HepG2 (cell line): ENCODE results near the gene YTHDF1. TPM values are rescaled to one million over a fixed set of nuclear protein-coding genes. Genes with fewer than 3 reads are reported as not detected.

Experiments used
- CBFB ChIP-seq: sonication (generic); formaldehyde crosslinking; IDR thresholded peaks from 2 replicates; pipeline ENCODE4 v1.4.0; 2020; ENCODE audit warnings: missing genetic modification reagents
- FOXJ3 ChIP-seq: sonication (generic); formaldehyde crosslinking; IDR thresholded peaks from 2 replicates; pipeline ENCODE4 v1.4.0; 2020; ENCODE audit warnings: missing genetic modification reagents, mild to moderate bottlenecking, borderline replicate concordance
- GATAD2A ChIP-seq: IDR thresholded peaks from 2 replicates; pipeline ENCODE4 v1.6.1; 2016
- JDP2 ChIP-seq: sonication (generic); formaldehyde crosslinking; IDR thresholded peaks from 2 replicates; pipeline ENCODE4 v1.8.1; 2022; ENCODE audit warnings: missing genetic modification reagents, borderline replicate concordance
- MAZ ChIP-seq, 2 experiments: sonication (generic) in 1 of 2; formaldehyde crosslinking in 1 of 2; IDR thresholded peaks; 2 replicates each; pipeline versions ENCODE4 v1.5.0 to v1.6.1; 2012 to 2020; ENCODE audit warnings: low read depth in 2 of 2, mild to moderate bottlenecking in 2 of 2, borderline replicate concordance in 1 of 2, improper control_type of control experiment in 1 of 2, low read length in 1 of 2, missing genetic modification reagents in 1 of 2, moderate library complexity in 1 of 2
- NCOR1 ChIP-seq: fragments of 200-600 bp; sonication (generic); IDR thresholded peaks from 2 replicates; pipeline ENCODE4 v1.7.0; 2017; ENCODE audit warnings: antibody characterized with exemption, low read length, borderline replicate concordance
- NFE2L1 ChIP-seq: sonication (generic); formaldehyde crosslinking; IDR thresholded peaks from 2 replicates; pipeline ENCODE4 v1.4.0; 2020; ENCODE audit warnings: missing genetic modification reagents, mild to moderate bottlenecking, borderline replicate concordance
- POGK ChIP-seq: sonication (generic); formaldehyde crosslinking; conservative IDR thresholded peaks from 2 replicates; pipeline ENCODE4 v1.8.0; 2022; ENCODE audit warnings: mild to moderate bottlenecking, moderate library complexity, missing genetic modification reagents
- RXRA ChIP-seq: sonication (generic); formaldehyde crosslinking; IDR thresholded peaks from 2 replicates; pipeline ENCODE4 v1.5.1; 2020; ENCODE audit warnings: missing genetic modification reagents
- SP140L ChIP-seq: sonication (generic); formaldehyde crosslinking; IDR thresholded peaks from 2 replicates; pipeline ENCODE4 v1.4.0; 2020; ENCODE audit warnings: missing genetic modification reagents, borderline replicate concordance
- SP2 ChIP-seq: sonication (generic); formaldehyde crosslinking; IDR thresholded peaks from 2 replicates; pipeline ENCODE4 v1.5.1; 2020; ENCODE audit warnings: mild to moderate bottlenecking, missing genetic modification reagents
- TBL1XR1 ChIP-seq: fragments of 150-350 bp; IDR thresholded peaks from 2 replicates; pipeline ENCODE4 v1.6.1; 2014; ENCODE audit warnings: borderline replicate concordance, low read length; ENCODE audit not compliant: partially characterized antibody
- XBP1 ChIP-seq: sonication (generic); formaldehyde crosslinking; IDR thresholded peaks from 2 replicates; pipeline ENCODE4 v1.5.0; 2020; ENCODE audit warnings: missing genetic modification reagents
- ZFP36L1 ChIP-seq: sonication (generic); formaldehyde crosslinking; IDR thresholded peaks from 2 replicates; pipeline ENCODE4 v1.8.0; 2022; ENCODE audit warnings: mild to moderate bottlenecking, missing genetic modification reagents, moderate library complexity
- ZNF256 ChIP-seq: sonication (generic); formaldehyde crosslinking; conservative IDR thresholded peaks from 2 replicates; pipeline ENCODE4 v1.4.0; 2020; ENCODE audit warnings: missing genetic modification reagents
- ZNF558 ChIP-seq: sonication (generic); formaldehyde crosslinking; IDR thresholded peaks from 2 replicates; pipeline ENCODE4 v1.9.0; 2022; ENCODE audit warnings: mild to moderate bottlenecking, missing genetic modification reagents, borderline replicate concordance
- ZNF577 ChIP-seq: sonication (generic); formaldehyde crosslinking; IDR thresholded peaks from 2 replicates; pipeline ENCODE4 v1.4.0; 2020; ENCODE audit warnings: mild to moderate bottlenecking, low read depth, missing genetic modification reagents, borderline replicate concordance
- ZNF724P ChIP-seq: sonication (generic); formaldehyde crosslinking; IDR thresholded peaks from 2 replicates; pipeline ENCODE4 v1.8.0; 2022; ENCODE audit warnings: missing genetic modification reagents, borderline replicate concordance
- ZNF83 ChIP-seq: sonication (generic); formaldehyde crosslinking; IDR thresholded peaks from 2 replicates; pipeline ENCODE4 v1.4.0; 2020; ENCODE audit warnings: missing genetic modification reagents, mild to moderate bottlenecking, borderline replicate concordance
- polyA plus RNA-seq, 8 experiments: library from polyadenylated mRNA; depleted of rRNA in 3 of 8; stranded (reverse) in 7 of 8; unstranded in 1 of 8; fragments of >200 nt; fragmentation: Illumina TruSeq in 4 of 8; extraction: Trizol in 4 of 8; gene quantifications; 2 replicates each; pipeline versions ENCODE4 v1.2.1 to v1.2.3, GENCODE V29; 2011 to 2016; ENCODE audit warnings: low read depth in 4 of 8, missing spikeins in 1 of 8, mixed read lengths in 1 of 8; ENCODE audit not compliant: insufficient read depth in 1 of 8
- total RNA-seq, 5 experiments: library from RNA; depleted of rRNA; stranded (reverse); fragments of >200 nt; fragmentation: Illumina TruSeq; extraction: Trizol; gene quantifications; 2 replicates each; pipeline ENCODE4 v1.2.3, GENCODE V29; 2016; ENCODE audit warnings: low read depth in 1 of 5
- TF ChIP-seq, protein P1 (sequence below): sonication (generic); formaldehyde crosslinking; IDR thresholded peaks from 2 replicates; pipeline ENCODE4 v1.4.0; 2020; ENCODE audit warnings: missing genetic modification reagents, borderline replicate concordance
- TF ChIP-seq, protein P2 (sequence below): sonication (generic); formaldehyde crosslinking; IDR thresholded peaks from 2 replicates; pipeline ENCODE4 v1.4.0; 2020; ENCODE audit warnings: missing genetic modification reagents
- TF ChIP-seq, protein P3 (sequence below): sonication (generic); formaldehyde crosslinking; IDR thresholded peaks from 2 replicates; pipeline ENCODE4 v1.5.0; 2020; ENCODE audit warnings: missing genetic modification reagents

Gene YTHDF1
- total and polyA plus RNA-seq, 2 of the 13 experiments (the other 11 are each of a cell fraction or from before 2014, with no cell fraction given) = 34.5 to 37.7 TPM

DNA sequence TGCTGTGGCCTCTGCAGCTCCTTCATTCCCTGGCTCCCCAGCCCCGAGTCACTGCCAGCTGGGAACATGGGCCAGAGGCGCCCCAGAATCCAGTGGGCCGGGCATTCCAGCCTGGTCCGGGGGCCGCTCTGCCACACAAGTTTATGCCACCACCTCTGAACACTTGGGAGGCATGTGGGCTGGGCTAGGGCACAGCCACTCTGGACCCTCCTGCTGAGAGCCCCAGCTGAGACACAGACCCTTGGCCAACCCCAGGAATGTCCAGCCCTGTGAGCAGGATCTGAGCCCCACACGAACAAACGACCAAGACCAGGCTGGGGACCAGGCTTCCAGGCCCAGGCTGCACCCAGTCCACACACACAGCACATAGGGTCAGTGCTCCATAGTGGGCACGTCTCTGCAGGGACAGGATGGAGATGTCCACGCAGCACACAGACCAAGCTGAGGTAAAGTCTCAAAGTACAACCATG, 33.0 kb downstream of the YTHDF1 start (continued):
- TF ChIP-seq MAZ (IDR thresholded peaks at IDR 0.05; ENCODE audit: borderline replicate concordance, low read depth, low read length) (0 out of 2 replicates have a peak, but pooled peaks have one; percentile 13), MAZ (CRISPR knock-in tag; IDR thresholded peaks at IDR 0.05; ENCODE audit: low read depth) (no peak), CBFB (CRISPR knock-in tag) (no peak), ZNF558 (CRISPR knock-in tag) (no peak), XBP1 (no peak), NCOR1 (no peak), FOXJ3 (CRISPR knock-in tag) (no peak), ZNF256 (CRISPR knock-in tag) (no peak), SP2 (CRISPR knock-in tag) (no peak), GATAD2A (CRISPR knock-in tag) (no peak), ZNF83 (no peak), ZNF724P (CRISPR knock-in tag) (no peak), ZFP36L1 (no peak), POGK (CRISPR knock-in tag) (0 out of 2 replicates have a peak, but pooled peaks have one; percentile 15), SP140L (CRISPR knock-in tag) (no peak), NFE2L1 (no peak), RXRA (CRISPR knock-in tag) (no peak), JDP2 (CRISPR knock-in tag) (no peak), TBL1XR1 (no peak), ZNF577 (CRISPR knock-in tag) (no peak)
- TF ChIP-seq, protein P1, sequence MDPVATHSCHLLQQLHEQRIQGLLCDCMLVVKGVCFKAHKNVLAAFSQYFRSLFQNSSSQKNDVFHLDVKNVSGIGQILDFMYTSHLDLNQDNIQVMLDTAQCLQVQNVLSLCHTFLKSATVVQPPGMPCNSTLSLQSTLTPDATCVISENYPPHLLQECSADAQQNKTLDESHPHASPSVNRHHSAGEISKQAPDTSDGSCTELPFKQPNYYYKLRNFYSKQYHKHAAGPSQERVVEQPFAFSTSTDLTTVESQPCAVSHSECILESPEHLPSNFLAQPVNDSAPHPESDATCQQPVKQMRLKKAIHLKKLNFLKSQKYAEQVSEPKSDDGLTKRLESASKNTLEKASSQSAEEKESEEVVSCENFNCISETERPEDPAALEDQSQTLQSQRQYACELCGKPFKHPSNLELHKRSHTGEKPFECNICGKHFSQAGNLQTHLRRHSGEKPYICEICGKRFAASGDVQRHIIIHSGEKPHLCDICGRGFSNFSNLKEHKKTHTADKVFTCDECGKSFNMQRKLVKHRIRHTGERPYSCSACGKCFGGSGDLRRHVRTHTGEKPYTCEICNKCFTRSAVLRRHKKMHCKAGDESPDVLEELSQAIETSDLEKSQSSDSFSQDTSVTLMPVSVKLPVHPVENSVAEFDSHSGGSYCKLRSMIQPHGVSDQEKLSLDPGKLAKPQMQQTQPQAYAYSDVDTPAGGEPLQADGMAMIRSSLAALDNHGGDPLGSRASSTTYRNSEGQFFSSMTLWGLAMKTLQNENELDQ (CRISPR knock-in tag) = no peak
- TF ChIP-seq, protein P2, sequence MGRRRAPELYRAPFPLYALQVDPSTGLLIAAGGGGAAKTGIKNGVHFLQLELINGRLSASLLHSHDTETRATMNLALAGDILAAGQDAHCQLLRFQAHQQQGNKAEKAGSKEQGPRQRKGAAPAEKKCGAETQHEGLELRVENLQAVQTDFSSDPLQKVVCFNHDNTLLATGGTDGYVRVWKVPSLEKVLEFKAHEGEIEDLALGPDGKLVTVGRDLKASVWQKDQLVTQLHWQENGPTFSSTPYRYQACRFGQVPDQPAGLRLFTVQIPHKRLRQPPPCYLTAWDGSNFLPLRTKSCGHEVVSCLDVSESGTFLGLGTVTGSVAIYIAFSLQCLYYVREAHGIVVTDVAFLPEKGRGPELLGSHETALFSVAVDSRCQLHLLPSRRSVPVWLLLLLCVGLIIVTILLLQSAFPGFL = peak; percentile 90; the same call in 1 of the 2 replicates
- TF ChIP-seq, protein P3, sequence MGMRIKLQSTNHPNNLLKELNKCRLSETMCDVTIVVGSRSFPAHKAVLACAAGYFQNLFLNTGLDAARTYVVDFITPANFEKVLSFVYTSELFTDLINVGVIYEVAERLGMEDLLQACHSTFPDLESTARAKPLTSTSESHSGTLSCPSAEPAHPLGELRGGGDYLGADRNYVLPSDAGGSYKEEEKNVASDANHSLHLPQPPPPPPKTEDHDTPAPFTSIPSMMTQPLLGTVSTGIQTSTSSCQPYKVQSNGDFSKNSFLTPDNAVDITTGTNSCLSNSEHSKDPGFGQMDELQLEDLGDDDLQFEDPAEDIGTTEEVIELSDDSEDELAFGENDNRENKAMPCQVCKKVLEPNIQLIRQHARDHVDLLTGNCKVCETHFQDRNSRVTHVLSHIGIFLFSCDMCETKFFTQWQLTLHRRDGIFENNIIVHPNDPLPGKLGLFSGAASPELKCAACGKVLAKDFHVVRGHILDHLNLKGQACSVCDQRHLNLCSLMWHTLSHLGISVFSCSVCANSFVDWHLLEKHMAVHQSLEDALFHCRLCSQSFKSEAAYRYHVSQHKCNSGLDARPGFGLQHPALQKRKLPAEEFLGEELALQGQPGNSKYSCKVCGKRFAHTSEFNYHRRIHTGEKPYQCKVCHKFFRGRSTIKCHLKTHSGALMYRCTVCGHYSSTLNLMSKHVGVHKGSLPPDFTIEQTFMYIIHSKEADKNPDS (CRISPR knock-in tag) = no peak
